ENCODE measurements around the gene HPCAL4. TPM values are rescaled to one million over a fixed set of nuclear protein-coding genes. Genes with fewer than 3 reads are reported as not detected.

HPCAL4 gene
- total and polyA plus RNA-seq, 9 of the 15 experiments (the other 6 are each of a cell fraction or from before 2014, with no cell fraction given), result 0.01 to 0.04 (median 0.04) TPM; not detected in 4

DNA sequence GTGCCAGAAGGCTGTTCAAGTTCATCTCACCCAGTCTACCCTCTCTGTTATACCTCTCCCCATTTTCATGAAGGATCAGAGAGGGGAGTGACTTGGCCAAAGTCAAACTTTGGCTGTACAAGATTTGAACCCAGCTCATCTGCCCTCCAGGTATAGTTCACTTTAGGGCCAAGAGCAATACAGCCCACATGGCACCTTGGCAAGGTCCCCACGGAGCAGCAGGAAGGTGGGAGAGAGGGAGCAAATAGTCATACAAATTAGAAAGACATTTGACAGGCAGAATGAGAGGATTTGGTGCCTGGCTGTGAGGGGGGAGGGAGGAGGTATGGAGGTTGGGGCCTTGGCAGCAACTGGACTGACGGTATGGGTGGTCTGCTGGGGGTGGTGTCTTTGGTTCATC, 1.0 kb downstream of the HPCAL4 start:
- WGBS (ENCODE audit: insufficient coverage, low coverage, missing lambda C conversion rate), result 0% methylated on average over 2 of the region's 2 CpGs
- H4K20me1 ChIP-seq (replicated peaks; ENCODE audit: control insufficient read depth, insufficient read depth, low read length), result no peaks in the 10 kb centered on the region
- H3K79me2 ChIP-seq (ENCODE audit: control insufficient read depth, insufficient read depth, low read length), result no peaks in the 10 kb centered on the region
- CTCF ChIA-PET (ENCODE audit: low intra/inter-chr PET ratio), result no interaction called here
- no peaks in the 10 kb centered on the region for H3K36me3 ChIP-seq (ENCODE audit: control insufficient read depth, insufficient read depth, low read length)
- peaks cover 19 to 78% of the 10 kb centered on the region in 2 experiments; a peak in 4 of 5 replicates for H3K27me3 ChIP-seq (ENCODE audit: control insufficient read depth in 2 of 2, insufficient read depth in 2 of 2, low read length in 2 of 2)
- ATAC-seq, result no peak
- BruUV-seq (replicated peaks), result no TSS peak
- H3K9me1 ChIP-seq (ENCODE audit: control insufficient read depth, insufficient read depth, low read length), result no peaks in the 10 kb centered on the region
- no peak overlapping the region for H3K27ac ChIP-seq (ENCODE audit: extremely low read depth, low read depth, low read length)
- in situ Hi-C loops (cut with MboI) (no loop called here), intact Hi-C loops (cut with micrococcal nuclease) (no loop called here)
- TF ChIP-seq ZFP36 (IDR thresholded peaks at IDR 0.05; ENCODE audit: low read depth, low read length, partially characterized antibody), result no peak
- TF ChIP-seq, protein P1, sequence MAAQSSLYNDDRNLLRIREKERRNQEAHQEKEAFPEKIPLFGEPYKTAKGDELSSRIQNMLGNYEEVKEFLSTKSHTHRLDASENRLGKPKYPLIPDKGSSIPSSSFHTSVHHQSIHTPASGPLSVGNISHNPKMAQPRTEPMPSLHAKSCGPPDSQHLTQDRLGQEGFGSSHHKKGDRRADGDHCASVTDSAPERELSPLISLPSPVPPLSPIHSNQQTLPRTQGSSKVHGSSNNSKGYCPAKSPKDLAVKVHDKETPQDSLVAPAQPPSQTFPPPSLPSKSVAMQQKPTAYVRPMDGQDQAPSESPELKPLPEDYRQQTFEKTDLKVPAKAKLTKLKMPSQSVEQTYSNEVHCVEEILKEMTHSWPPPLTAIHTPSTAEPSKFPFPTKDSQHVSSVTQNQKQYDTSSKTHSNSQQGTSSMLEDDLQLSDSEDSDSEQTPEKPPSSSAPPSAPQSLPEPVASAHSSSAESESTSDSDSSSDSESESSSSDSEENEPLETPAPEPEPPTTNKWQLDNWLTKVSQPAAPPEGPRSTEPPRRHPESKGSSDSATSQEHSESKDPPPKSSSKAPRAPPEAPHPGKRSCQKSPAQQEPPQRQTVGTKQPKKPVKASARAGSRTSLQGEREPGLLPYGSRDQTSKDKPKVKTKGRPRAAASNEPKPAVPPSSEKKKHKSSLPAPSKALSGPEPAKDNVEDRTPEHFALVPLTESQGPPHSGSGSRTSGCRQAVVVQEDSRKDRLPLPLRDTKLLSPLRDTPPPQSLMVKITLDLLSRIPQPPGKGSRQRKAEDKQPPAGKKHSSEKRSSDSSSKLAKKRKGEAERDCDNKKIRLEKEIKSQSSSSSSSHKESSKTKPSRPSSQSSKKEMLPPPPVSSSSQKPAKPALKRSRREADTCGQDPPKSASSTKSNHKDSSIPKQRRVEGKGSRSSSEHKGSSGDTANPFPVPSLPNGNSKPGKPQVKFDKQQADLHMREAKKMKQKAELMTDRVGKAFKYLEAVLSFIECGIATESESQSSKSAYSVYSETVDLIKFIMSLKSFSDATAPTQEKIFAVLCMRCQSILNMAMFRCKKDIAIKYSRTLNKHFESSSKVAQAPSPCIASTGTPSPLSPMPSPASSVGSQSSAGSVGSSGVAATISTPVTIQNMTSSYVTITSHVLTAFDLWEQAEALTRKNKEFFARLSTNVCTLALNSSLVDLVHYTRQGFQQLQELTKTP (IDR thresholded peaks at IDR 0.05; ENCODE audit: low read depth in 1 of 2, partially characterized antibody in 2 of 2), result no peak
- TF ChIP-seq ZNF212 (CRISPR knock-in tag; IDR thresholded peaks at IDR 0.05), result no peak
- no peak overlapping the region for H3K4me3 ChIP-seq
- POLR2A ChIA-PET, result interaction anchor here (0.6 kb wide), 1 partner anchor 213 kb away, joined by 3 read pairs; no protein-coding TSS in a partner anchor
- FAIRE-seq, result no peak
- H2AFZ ChIP-seq (ENCODE audit: low read depth, low read length), result no peak overlapping the region
- H3K4me2 ChIP-seq (ENCODE audit: insufficient read depth, low read length), result no peak overlapping the region
- no peak for DNase-seq (ENCODE audit: extremely low read depth in 1 of 4, low spot score in 3 of 4)
- H3K4me1 ChIP-seq (replicated peaks in 1 of 2; ENCODE audit: control insufficient read depth in 2 of 2, insufficient read depth in 2 of 2, low read length in 2 of 2), result peaks cover 0 to 21% of the 10 kb centered on the region in 2 experiments; a peak in 2 of 5 replicates
- no peak overlapping the region; a peak in 1 of 4 replicates for H3K9ac ChIP-seq (ENCODE audit: insufficient read depth in 1 of 2, low read depth in 2 of 2, low read length in 2 of 2)
- H3K9me3 ChIP-seq (replicated peaks; ENCODE audit: control insufficient read depth, insufficient read depth, low read depth, low read length), result no peaks in the 10 kb centered on the region
